Aorta (tissue), 5 donors: ENCODE data around the gene MAD1L1. TPM values are rescaled to one million over a fixed set of nuclear protein-coding genes. Genes with fewer than 3 reads are reported as not detected.

Experiments
- ATAC-seq: fragments of 200-7000 bp; cut with Tn5 transposase; one replicate; pipeline ENCODE4 v1.9.1; 2022; ENCODE audit warnings: moderate library complexity; ENCODE audit not compliant: low FRiP score
- DNase-seq, 2 donors: peaks; one replicate each; pipeline ENCODE4 v3.0.0-alpha.2; 2020
- H3K27ac ChIP-seq, 2 donors: one replicate each; pipeline ENCODE4 v1.5.1; 2013; ENCODE audit warnings: low read length in 2 of 2, mild to moderate bottlenecking in 2 of 2, moderate library complexity in 2 of 2, control low read depth in 1 of 2, inconsistent platforms in 1 of 2, low read depth in 1 of 2
- H3K27me3 ChIP-seq, 2 donors: one replicate each; pipeline ENCODE4 v1.6.1; 2013; ENCODE audit warnings: control low read depth in 1 of 2, low read length in 1 of 2, mild to moderate bottlenecking in 1 of 2, moderate library complexity in 1 of 2; ENCODE audit not compliant: insufficient read depth in 2 of 2, control insufficient read depth in 1 of 2
- H3K36me3 ChIP-seq, 2 donors: one replicate each; pipeline ENCODE4 v1.6.1; 2013; ENCODE audit warnings: control low read depth in 1 of 2, low read length in 1 of 2, mild to moderate bottlenecking in 1 of 2; ENCODE audit not compliant: insufficient read depth in 2 of 2, control insufficient read depth in 1 of 2
- H3K4me1 ChIP-seq, 2 donors: one replicate each; pipeline ENCODE4 v1.6.1; 2013; ENCODE audit warnings: low read length in 2 of 2, control low read depth in 1 of 2, mild to moderate bottlenecking in 1 of 2, moderate library complexity in 1 of 2; ENCODE audit not compliant: insufficient read depth in 2 of 2, control insufficient read depth in 1 of 2
- H3K4me3 ChIP-seq, 2 donors: one replicate each; pipeline ENCODE4 v1.5.1; 2013; ENCODE audit warnings: low read length in 2 of 2, control low read depth in 1 of 2, mild to moderate bottlenecking in 1 of 2
- H3K9me3 ChIP-seq: one replicate; pipeline ENCODE4 v1.6.1; 2013; ENCODE audit warnings: mild to moderate bottlenecking, low read length; ENCODE audit not compliant: control insufficient read depth
- WGBS, 2 donors: extraction: QIAGEN DNeasy Blood & Tissue Kit; methylation state at CpG; one replicate each; pipeline ENCODE4 v1.1.7; 2013; 5-methylcytosine and 5-hydroxymethylcytosine counted together
- intact Hi-C, 2 donors: fragments of 100-400 bp; cut with DNase I; formaldehyde crosslinking; loops; one replicate each; pipeline versions ENCODE4 v1.14.2 to v1.15.0; 2022
- polyA plus RNA-seq, 2 donors: library from polyadenylated mRNA; stranded (reverse); fragments of 200-250 nt; gene quantifications; one replicate each; pipeline ENCODE4 v1.2.3, GENCODE V29; 2013
- total RNA-seq, 2 donors: library from RNA; stranded (reverse); fragmentation: NEBNext Ultra II Directional; extraction: Animal tissue kit (Norgen Biotek cat#: 25700); gene quantifications; one replicate each; pipeline ENCODE4 v1.2.1, GENCODE V29; 2021
- donor health status: healthy with polysubstance abuse.
- donor health status: Bipolar disorder and iron deficiency.
- donor health status: DM: no; HTN: no; CAD: no.
- donor health status: DM: no; HTN: no; CAD: no.
- donor health status: DM: yes; HTN: yes; CAD: no.

Gene MAD1L1
- total and polyA plus RNA-seq, 4 donors = 14.8 to 35.8 (median 20.2) TPM

- ATAC-seq = no peak
- no peaks in the 10 kb centered on the region for H3K27me3 ChIP-seq
- peaks cover 0 to 11% of the 10 kb centered on the region in 2 donors for H3K36me3 ChIP-seq
- no peak overlapping the region for H3K27ac ChIP-seq
- H3K9me3 ChIP-seq = no peaks in the 10 kb centered on the region
- intact Hi-C loops = loop anchor here (5.0 kb wide), 2 partner anchors 551 to 631 kb away; no protein-coding TSS in a partner anchor
- 92% methylated on average over 15 of the region's 15 CpGs for WGBS, 2 donors
- no peaks in the 10 kb centered on the region for H3K4me1 ChIP-seq
- DNase-seq = peak in 1 of 2 donors; percentile 22
- H3K4me3 ChIP-seq = no peak overlapping the region
Measured at GRCh38 chr7:2213551-2214215, 19.1 kb downstream of the MAD1L1 start.

GRCh38 chr7:2212906-2213305 lies 19.8 kb downstream of the MAD1L1 start:
- DNase-seq (no peak), ATAC-seq (no peak)
- WGBS, 2 donors = 97% methylated on average over 10 of the region's 10 CpGs
- Histone ChIP-seq H3K27ac (no peak overlapping the region), H3K36me3 (peaks cover 0 to 11% of the 10 kb centered on the region in 2 donors), H3K4me3 (no peak overlapping the region), H3K27me3 (no peaks in the 10 kb centered on the region), H3K9me3 (no peaks in the 10 kb centered on the region), H3K4me1 (no peaks in the 10 kb centered on the region)
- intact Hi-C loops = loop anchor here (5.0 kb wide), 2 partner anchors 551 to 631 kb away; no protein-coding TSS in a partner anchor

DNA sequence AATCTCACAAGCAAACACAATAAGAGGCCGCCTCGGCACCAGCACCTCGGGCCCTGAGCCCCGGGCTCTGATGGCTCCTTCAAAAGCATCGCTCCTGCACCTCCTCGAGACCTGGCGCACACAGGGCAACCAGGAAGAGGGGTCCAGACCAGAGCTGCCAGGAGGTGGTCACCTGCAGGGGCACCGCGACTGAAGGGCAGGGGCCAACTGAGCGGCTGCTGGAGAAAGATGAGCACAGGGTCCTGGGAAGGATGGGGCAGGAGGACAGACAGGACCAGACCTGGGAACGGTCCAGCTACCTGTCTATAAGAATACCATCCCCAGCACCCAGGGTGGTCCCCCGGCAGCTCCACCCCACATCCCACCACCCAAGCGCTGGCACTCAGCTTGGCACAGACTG lies 20.8 kb downstream of the MAD1L1 start:
- H3K4me3 ChIP-seq = no peak overlapping the region
- WGBS, 2 donors = 92 to 94% methylated on average over 13 of the region's 13 CpGs
- H3K36me3 ChIP-seq = peaks cover 0 to 8% of the 10 kb centered on the region in 2 donors
- H3K27ac ChIP-seq = no peak overlapping the region
- ATAC-seq (no peak), DNase-seq (no peak)
- no peaks in the 10 kb centered on the region for H3K27me3 ChIP-seq
- intact Hi-C loops = loop anchor here (5.0 kb wide), 2 partner anchors 550 to 630 kb away; no protein-coding TSS in a partner anchor
- H3K4me1 ChIP-seq = no peaks in the 10 kb centered on the region
- no peaks in the 10 kb centered on the region for H3K9me3 ChIP-seq

DNA sequence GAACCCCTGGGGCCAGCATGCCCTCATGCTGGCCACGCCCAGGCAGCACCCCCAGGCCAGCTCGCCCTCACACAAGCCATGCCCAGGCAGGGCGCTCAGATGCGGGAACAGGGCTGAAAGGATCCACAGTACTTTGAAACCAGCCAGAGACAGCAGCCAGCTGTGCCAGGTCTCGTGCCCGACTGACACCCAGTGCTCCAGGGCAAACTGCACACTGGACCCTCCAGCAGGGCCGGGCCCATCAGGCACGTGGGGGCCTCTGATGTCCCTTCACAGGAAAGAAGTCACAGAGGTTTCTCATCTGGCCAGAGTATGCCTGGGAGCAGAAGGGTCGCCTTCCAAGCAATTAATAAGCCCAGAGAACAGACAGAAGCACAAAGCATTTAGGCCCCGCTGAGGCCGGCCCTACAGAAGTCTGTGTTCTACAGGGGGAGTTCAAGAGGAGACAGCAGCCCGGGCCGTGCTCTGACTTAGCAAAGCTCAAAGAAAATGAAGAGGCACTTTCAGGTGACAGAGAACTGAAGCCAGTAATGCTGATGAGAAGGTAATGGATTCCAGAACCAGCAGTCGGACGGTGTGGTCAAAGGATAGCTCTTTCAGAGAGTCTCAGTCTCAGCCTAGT lies 21.4 kb downstream of the MAD1L1 start:
- H3K27ac ChIP-seq = no peak overlapping the region
- intact Hi-C loops = loop anchor here (5.0 kb wide), 2 partner anchors 549 to 629 kb away; no protein-coding TSS in a partner anchor
- WGBS, 2 donors = 88 to 89% methylated on average over 15 of the region's 15 CpGs
- ATAC-seq (no peak), DNase-seq (peak in 1 of 2 donors; percentile 64)
- peaks cover 0 to 7% of the 10 kb centered on the region in 2 donors for H3K36me3 ChIP-seq
- H3K4me3 ChIP-seq = no peak overlapping the region
- H3K27me3 ChIP-seq = no peaks in the 10 kb centered on the region
- no peaks in the 10 kb centered on the region for H3K9me3 ChIP-seq
- no peaks in the 10 kb centered on the region for H3K4me1 ChIP-seq

GRCh38 chr7:2210551-2211258 lies 22.0 kb downstream of the MAD1L1 start:
- peaks cover 0 to 4% of the 10 kb centered on the region in 2 donors for H3K36me3 ChIP-seq
- no peak for ATAC-seq
- H3K4me1 ChIP-seq = no peaks in the 10 kb centered on the region
- no peak overlapping the region for H3K4me3 ChIP-seq
- H3K9me3 ChIP-seq = no peaks in the 10 kb centered on the region
- no peaks in the 10 kb centered on the region for H3K27me3 ChIP-seq
- peak in 1 of 2 donors; percentile 52 for DNase-seq
- 92 to 94% methylated on average over 29 to 30 of the region's 30 CpGs for WGBS, 2 donors
- intact Hi-C loops = loop anchor here (5.0 kb wide), 2 partner anchors 548 to 628 kb away; no protein-coding TSS in a partner anchor
- H3K27ac ChIP-seq = no peak overlapping the region

DNA sequence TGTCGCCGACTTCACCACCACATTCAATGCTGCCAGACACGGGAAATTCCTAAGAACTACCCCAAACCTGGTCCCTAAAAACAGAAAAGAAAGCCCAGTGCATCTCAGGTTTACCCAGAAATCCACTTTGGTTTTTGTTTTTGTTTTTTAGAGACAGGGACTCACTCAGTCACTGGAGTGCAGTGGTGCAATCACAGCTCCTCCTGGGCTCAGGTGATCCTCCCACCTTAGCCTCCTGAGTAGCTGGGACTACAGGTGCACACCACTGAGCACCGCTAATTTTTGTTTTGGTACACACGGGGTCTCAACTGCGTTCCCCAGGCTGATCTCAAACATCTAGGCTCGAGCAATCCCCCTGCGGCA lies 22.8 kb downstream of the MAD1L1 start:
- H3K4me3 ChIP-seq = no peak overlapping the region
- ATAC-seq = no peak
- H3K27me3 ChIP-seq = no peaks in the 10 kb centered on the region
- peaks cover 0 to 1% of the 10 kb centered on the region in 2 donors for H3K36me3 ChIP-seq
- H3K9me3 ChIP-seq = no peaks in the 10 kb centered on the region
- intact Hi-C loops = loop anchor here (5.0 to 10.0 kb wide), 4 partner anchors 103 to 628 kb away; no protein-coding TSS in a partner anchor
- H3K4me1 ChIP-seq = no peaks in the 10 kb centered on the region
- DNase-seq = peak in 1 of 2 donors; percentile 23
- 84 to 91% methylated on average over 8 of the region's 8 CpGs for WGBS, 2 donors
- no peak overlapping the region for H3K27ac ChIP-seq

GRCh38 chr7:2209146-2209960 lies 23.4 kb downstream of the MAD1L1 start:
- intact Hi-C loops = loop anchor here (5.0 to 10.0 kb wide), 3 partner anchors 102 to 627 kb away; no protein-coding TSS in a partner anchor
- H3K27me3 ChIP-seq = no peaks in the 10 kb centered on the region
- WGBS, 2 donors = 48 to 50% methylated on average over 18 to 21 of the region's 21 CpGs
- DNase-seq (peak; percentile 79 to 92), ATAC-seq (peak; percentile 76)
- no peak overlapping the region for H3K4me3 ChIP-seq
- H3K4me1 ChIP-seq = no peaks in the 10 kb centered on the region
- no peak overlapping the region for H3K27ac ChIP-seq
- H3K9me3 ChIP-seq = no peaks in the 10 kb centered on the region
- H3K36me3 ChIP-seq = peaks cover 0 to 1% of the 10 kb centered on the region in 2 donors

- ATAC-seq (no peak), DNase-seq (peak in 1 of 2 donors; percentile 52)
- intact Hi-C loops = loop anchor here (5.0 to 10.0 kb wide), 3 partner anchors 101 to 626 kb away; no protein-coding TSS in a partner anchor
- Histone ChIP-seq H3K9me3 (no peaks in the 10 kb centered on the region), H3K27ac (no peak overlapping the region), H3K36me3 (peaks cover 0 to 1% of the 10 kb centered on the region in 2 donors), H3K4me3 (no peak overlapping the region), H3K27me3 (no peaks in the 10 kb centered on the region), H3K4me1 (no peaks in the 10 kb centered on the region)
- WGBS, 2 donors = 94 to 95% methylated on average over 16 of the region's 16 CpGs
Measured at GRCh38 chr7:2208712-2209111, 24.0 kb downstream of the MAD1L1 start.
